ENCODE measurements around the gene LRP1.

LRP1 gene

DNA sequence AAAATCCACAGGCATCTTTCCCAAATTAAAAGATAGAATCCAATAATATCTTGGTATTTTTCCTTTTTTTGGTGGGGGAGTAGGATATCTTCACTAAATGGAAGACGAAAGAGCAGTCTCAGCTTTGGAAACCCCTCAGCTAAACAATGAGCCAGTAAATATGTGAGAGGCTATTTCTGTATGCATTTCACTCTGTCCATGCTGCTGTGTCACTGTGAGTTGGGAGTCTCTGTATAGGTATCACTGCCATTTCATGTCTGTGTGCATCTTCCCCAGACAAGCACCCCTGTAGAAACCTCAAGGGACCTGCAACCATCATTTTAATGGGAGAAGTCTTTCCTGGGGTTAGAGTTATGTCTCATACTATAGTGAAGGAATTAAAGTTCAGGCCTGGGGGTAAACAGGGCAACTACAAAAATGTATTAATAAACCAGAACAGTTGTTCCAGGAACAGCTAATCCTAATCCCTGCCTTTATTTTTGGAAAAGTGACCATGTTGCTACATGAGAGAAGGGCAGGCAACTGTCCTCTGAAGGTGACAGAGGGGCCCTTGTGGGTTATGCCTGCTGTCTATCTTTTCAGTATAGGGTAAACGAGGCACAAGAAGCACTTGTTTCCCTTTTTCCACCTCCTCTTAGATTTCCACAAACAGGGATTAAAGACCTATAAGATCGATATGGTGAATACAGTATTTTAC, 134.0 kb downstream of the LRP1 start:
- DNase-seq = no peak
